ENCODE results near the gene ZNF804B. TPM values are rescaled to one million over a fixed set of nuclear protein-coding genes. Genes with fewer than 3 reads are reported as not detected.

The ZNF804B gene
- total and polyA plus RNA-seq, 4 donors: not detected

- no peak for TF ChIP-seq GABPA (IDR thresholded peaks at IDR 0.05 in 1 of 2, conservative IDR thresholded peaks at IDR 0.05 in 1 of 2)
- TF ChIP-seq RAD21 (IDR thresholded peaks at IDR 0.05): no peak
- TF ChIP-seq FOXA1 (IDR thresholded peaks at IDR 0.05): no peak
- no peak for TF ChIP-seq ATF3 (IDR thresholded peaks at IDR 0.05)
- TF ChIP-seq JUND (IDR thresholded peaks at IDR 0.05): no peak
- TF ChIP-seq NR2F2 (IDR thresholded peaks at IDR 0.05): no peak
- TF ChIP-seq, protein P1, sequence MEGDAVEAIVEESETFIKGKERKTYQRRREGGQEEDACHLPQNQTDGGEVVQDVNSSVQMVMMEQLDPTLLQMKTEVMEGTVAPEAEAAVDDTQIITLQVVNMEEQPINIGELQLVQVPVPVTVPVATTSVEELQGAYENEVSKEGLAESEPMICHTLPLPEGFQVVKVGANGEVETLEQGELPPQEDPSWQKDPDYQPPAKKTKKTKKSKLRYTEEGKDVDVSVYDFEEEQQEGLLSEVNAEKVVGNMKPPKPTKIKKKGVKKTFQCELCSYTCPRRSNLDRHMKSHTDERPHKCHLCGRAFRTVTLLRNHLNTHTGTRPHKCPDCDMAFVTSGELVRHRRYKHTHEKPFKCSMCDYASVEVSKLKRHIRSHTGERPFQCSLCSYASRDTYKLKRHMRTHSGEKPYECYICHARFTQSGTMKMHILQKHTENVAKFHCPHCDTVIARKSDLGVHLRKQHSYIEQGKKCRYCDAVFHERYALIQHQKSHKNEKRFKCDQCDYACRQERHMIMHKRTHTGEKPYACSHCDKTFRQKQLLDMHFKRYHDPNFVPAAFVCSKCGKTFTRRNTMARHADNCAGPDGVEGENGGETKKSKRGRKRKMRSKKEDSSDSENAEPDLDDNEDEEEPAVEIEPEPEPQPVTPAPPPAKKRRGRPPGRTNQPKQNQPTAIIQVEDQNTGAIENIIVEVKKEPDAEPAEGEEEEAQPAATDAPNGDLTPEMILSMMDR (IDR thresholded peaks at IDR 0.05; ENCODE audit: low read depth, low read length, missing input control): no peak
- no peak for TF ChIP-seq REST (IDR thresholded peaks at IDR 0.05)
- TF ChIP-seq HNF4A (conservative IDR thresholded peaks at IDR 0.05): no peak
- no peak for TF ChIP-seq EGR1 (IDR thresholded peaks at IDR 0.05; ENCODE audit: low read depth in 2 of 2)
- no peak for TF ChIP-seq SP1 (IDR thresholded peaks at IDR 0.05)
- TF ChIP-seq, protein P2, sequence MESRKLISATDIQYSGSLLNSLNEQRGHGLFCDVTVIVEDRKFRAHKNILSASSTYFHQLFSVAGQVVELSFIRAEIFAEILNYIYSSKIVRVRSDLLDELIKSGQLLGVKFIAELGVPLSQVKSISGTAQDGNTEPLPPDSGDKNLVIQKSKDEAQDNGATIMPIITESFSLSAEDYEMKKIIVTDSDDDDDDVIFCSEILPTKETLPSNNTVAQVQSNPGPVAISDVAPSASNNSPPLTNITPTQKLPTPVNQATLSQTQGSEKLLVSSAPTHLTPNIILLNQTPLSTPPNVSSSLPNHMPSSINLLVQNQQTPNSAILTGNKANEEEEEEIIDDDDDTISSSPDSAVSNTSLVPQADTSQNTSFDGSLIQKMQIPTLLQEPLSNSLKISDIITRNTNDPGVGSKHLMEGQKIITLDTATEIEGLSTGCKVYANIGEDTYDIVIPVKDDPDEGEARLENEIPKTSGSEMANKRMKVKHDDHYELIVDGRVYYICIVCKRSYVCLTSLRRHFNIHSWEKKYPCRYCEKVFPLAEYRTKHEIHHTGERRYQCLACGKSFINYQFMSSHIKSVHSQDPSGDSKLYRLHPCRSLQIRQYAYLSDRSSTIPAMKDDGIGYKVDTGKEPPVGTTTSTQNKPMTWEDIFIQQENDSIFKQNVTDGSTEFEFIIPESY (IDR thresholded peaks at IDR 0.05): no peak
- TF ChIP-seq YY1 (IDR thresholded peaks at IDR 0.05): no peak
- no peak for TF ChIP-seq FOXA2 (IDR thresholded peaks at IDR 0.05)
- no peak for TF ChIP-seq MAX (IDR thresholded peaks at IDR 0.05)
- no peak for TF ChIP-seq HNF4G (IDR thresholded peaks at IDR 0.05)
- TF ChIP-seq TAF1 (conservative IDR thresholded peaks at IDR 0.05): no peak
- TF ChIP-seq RXRA (IDR thresholded peaks at IDR 0.05): no peak
- no peak overlapping the region for H3K4me3 ChIP-seq (ENCODE audit: low read depth in 1 of 3, low read length in 3 of 3)
- 71% methylated on average over 2 of the region's 2 CpGs for WGBS
These were observed 163.4 kb downstream of the ZNF804B start for GRCh38 chr7:88922944-88923343.

More at GRCh38 chr7:88922944-88923343, 163.4 kb downstream of the ZNF804B start:
- no peaks in the 10 kb centered on the region for H3K27me3 ChIP-seq (ENCODE audit: control insufficient read depth in 4 of 4, insufficient read depth in 4 of 4, low read length in 3 of 4)
- H3K9me3 ChIP-seq (ENCODE audit: control insufficient read depth in 4 of 4, low read length in 3 of 4): no peaks in the 10 kb centered on the region
- no peak overlapping the region for H3K9ac ChIP-seq (ENCODE audit: low read depth in 1 of 2, low read length in 2 of 2)
- DNase-seq (ENCODE audit: low spot score): no peak
- H3K36me3 ChIP-seq (ENCODE audit: control insufficient read depth in 4 of 4, insufficient read depth in 3 of 4, low read depth in 1 of 4, low read length in 3 of 4): no peaks in the 10 kb centered on the region
- no peak overlapping the region for H3K27ac ChIP-seq (ENCODE audit: low read depth in 1 of 2, low read length in 2 of 2)
- H3K4me1 ChIP-seq (ENCODE audit: control insufficient read depth in 4 of 4, insufficient read depth in 4 of 4, low read length in 3 of 4): no peaks in the 10 kb centered on the region

Measured in liver (tissue), 9 donors.